Erythroblast (primary cell): ENCODE data around the gene NTHL1.

ENCODE experiments used
- GATA1 ChIP-seq: IDR thresholded peaks from 2 replicates; pipeline ENCODE4 v1.6.1; 2011; ENCODE audit warnings: low read depth, mild to moderate bottlenecking, control low read depth, low read length, moderate library complexity
- POLR2A ChIP-seq: IDR thresholded peaks from 2 replicates; pipeline ENCODE4 v1.6.1; 2011; ENCODE audit warnings: mild to moderate bottlenecking, low read length

- TF ChIP-seq POLR2A (no peak), GATA1 (no peak)
Measured at GRCh38 chr16:2046893-2047329, 723 bp downstream of the NTHL1 start.
